Measurements from ENCODE around the gene RHOB.

The RHOB gene

GRCh38 chr2:20450201-20450999 lies 3.5 kb downstream of the RHOB start:
- Histone ChIP-seq H3K9me3 (ENCODE audit: control insufficient read depth, insufficient read depth, low read length) (no peaks in the 10 kb centered on the region), H3K4me3 (ENCODE audit: low read depth, low read length) (peak overlapping the region; percentile 16; the same call in 1 of the 2 replicates), H3K27ac (ENCODE audit: low read depth, low read length) (peak overlapping the region; percentile 77), H3K27me3 (ENCODE audit: control insufficient read depth, insufficient read depth, low read length) (peaks cover 75% of the 10 kb centered on the region), H3K4me1 (ENCODE audit: control insufficient read depth, insufficient read depth, low read length) (peaks cover 32% of the 10 kb centered on the region), H3K36me3 (ENCODE audit: control insufficient read depth, insufficient read depth, low read length) (no peaks in the 10 kb centered on the region), H3K9ac (ENCODE audit: low read depth, low read length) (no peak overlapping the region)

GRCh38 chr2:20451000-20451290 lies 4.1 kb downstream of the RHOB start:
- Histone ChIP-seq H3K27me3 (ENCODE audit: control insufficient read depth, insufficient read depth, low read length) (peaks cover 69% of the 10 kb centered on the region), H3K4me1 (ENCODE audit: control insufficient read depth, insufficient read depth, low read length) (peaks cover 32% of the 10 kb centered on the region), H3K27ac (ENCODE audit: low read depth, low read length) (peak overlapping the region; percentile 77), H3K4me3 (ENCODE audit: low read depth, low read length) (no peak overlapping the region), H3K9me3 (ENCODE audit: control insufficient read depth, insufficient read depth, low read length) (no peaks in the 10 kb centered on the region), H3K36me3 (ENCODE audit: control insufficient read depth, insufficient read depth, low read length) (no peaks in the 10 kb centered on the region), H3K9ac (ENCODE audit: low read depth, low read length) (no peak overlapping the region)

- Histone ChIP-seq H3K27ac (ENCODE audit: low read depth, low read length) (no peak overlapping the region), H3K27me3 (ENCODE audit: control insufficient read depth, insufficient read depth, low read length) (peaks cover 66% of the 10 kb centered on the region), H3K4me1 (ENCODE audit: control insufficient read depth, insufficient read depth, low read length) (peaks cover 28% of the 10 kb centered on the region), H3K9me3 (ENCODE audit: control insufficient read depth, insufficient read depth, low read length) (no peaks in the 10 kb centered on the region), H3K4me3 (ENCODE audit: low read depth, low read length) (no peak overlapping the region), H3K9ac (ENCODE audit: low read depth, low read length) (no peak overlapping the region), H3K36me3 (ENCODE audit: control insufficient read depth, insufficient read depth, low read length) (no peaks in the 10 kb centered on the region)
These were observed 4.5 kb downstream of the RHOB start for GRCh38 chr2:20451341-20451740.

- no peak overlapping the region for H3K27ac ChIP-seq (ENCODE audit: low read depth, low read length)
- no peaks in the 10 kb centered on the region for H3K9me3 ChIP-seq (ENCODE audit: control insufficient read depth, insufficient read depth, low read length)
- H3K4me1 ChIP-seq (ENCODE audit: control insufficient read depth, insufficient read depth, low read length), result peaks cover 28% of the 10 kb centered on the region
- no peak overlapping the region for H3K4me3 ChIP-seq (ENCODE audit: low read depth, low read length)
- no peak overlapping the region for H3K9ac ChIP-seq (ENCODE audit: low read depth, low read length)
- peaks cover 64% of the 10 kb centered on the region for H3K27me3 ChIP-seq (ENCODE audit: control insufficient read depth, insufficient read depth, low read length)
- H3K36me3 ChIP-seq (ENCODE audit: control insufficient read depth, insufficient read depth, low read length), result no peaks in the 10 kb centered on the region
These were observed 5.1 kb downstream of the RHOB start for GRCh38 chr2:20451761-20452499.

GRCh38 chr2:20452551-20452950 lies 5.7 kb downstream of the RHOB start:
- no peaks in the 10 kb centered on the region for H3K9me3 ChIP-seq (ENCODE audit: control insufficient read depth, insufficient read depth, low read length)
- no peak overlapping the region for H3K4me3 ChIP-seq (ENCODE audit: low read depth, low read length)
- H3K4me1 ChIP-seq (ENCODE audit: control insufficient read depth, insufficient read depth, low read length), result peaks cover 28% of the 10 kb centered on the region
- no peaks in the 10 kb centered on the region for H3K36me3 ChIP-seq (ENCODE audit: control insufficient read depth, insufficient read depth, low read length)
- peaks cover 59% of the 10 kb centered on the region for H3K27me3 ChIP-seq (ENCODE audit: control insufficient read depth, insufficient read depth, low read length)
- no peak overlapping the region for H3K27ac ChIP-seq (ENCODE audit: low read depth, low read length)
- no peak overlapping the region for H3K9ac ChIP-seq (ENCODE audit: low read depth, low read length)

DNA sequence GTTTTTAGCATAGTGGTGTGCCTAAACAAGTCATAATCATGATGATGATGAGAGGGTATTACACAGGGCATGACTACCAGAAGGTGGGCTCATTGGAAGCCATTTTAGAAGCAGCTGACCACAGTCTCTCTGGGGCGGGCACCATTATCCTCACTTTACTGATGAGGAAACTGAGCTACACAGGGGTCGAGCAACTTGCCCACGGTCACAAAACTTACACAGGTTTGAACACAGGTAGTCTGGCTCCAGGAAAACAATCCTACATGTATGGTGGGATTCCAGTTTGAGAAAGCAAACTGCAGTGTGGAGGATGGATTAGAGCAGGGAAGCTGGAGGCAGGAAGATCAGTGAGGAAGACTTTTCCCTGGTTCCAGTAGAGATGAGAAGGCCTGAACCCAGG lies 6.2 kb downstream of the RHOB start:
- Histone ChIP-seq H3K4me3 (ENCODE audit: low read depth, low read length) (no peak overlapping the region), H3K9me3 (ENCODE audit: control insufficient read depth, insufficient read depth, low read length) (no peaks in the 10 kb centered on the region), H3K9ac (ENCODE audit: low read depth, low read length) (no peak overlapping the region), H3K36me3 (ENCODE audit: control insufficient read depth, insufficient read depth, low read length) (no peaks in the 10 kb centered on the region), H3K27ac (ENCODE audit: low read depth, low read length) (no peak overlapping the region), H3K27me3 (ENCODE audit: control insufficient read depth, insufficient read depth, low read length) (peaks cover 53% of the 10 kb centered on the region), H3K4me1 (ENCODE audit: control insufficient read depth, insufficient read depth, low read length) (peaks cover 28% of the 10 kb centered on the region)

GRCh38 chr2:20454036-20454981 lies 7.4 kb downstream of the RHOB start:
- Histone ChIP-seq H3K36me3 (ENCODE audit: control insufficient read depth, insufficient read depth, low read length) (no peaks in the 10 kb centered on the region), H3K27me3 (ENCODE audit: control insufficient read depth, insufficient read depth, low read length) (peaks cover 41% of the 10 kb centered on the region), H3K4me3 (ENCODE audit: low read depth, low read length) (no peak overlapping the region), H3K4me1 (ENCODE audit: control insufficient read depth, insufficient read depth, low read length) (peaks cover 19% of the 10 kb centered on the region), H3K9ac (ENCODE audit: low read depth, low read length) (no peak overlapping the region), H3K9me3 (ENCODE audit: control insufficient read depth, insufficient read depth, low read length) (no peaks in the 10 kb centered on the region), H3K27ac (ENCODE audit: low read depth, low read length) (no peak overlapping the region)

DNA sequence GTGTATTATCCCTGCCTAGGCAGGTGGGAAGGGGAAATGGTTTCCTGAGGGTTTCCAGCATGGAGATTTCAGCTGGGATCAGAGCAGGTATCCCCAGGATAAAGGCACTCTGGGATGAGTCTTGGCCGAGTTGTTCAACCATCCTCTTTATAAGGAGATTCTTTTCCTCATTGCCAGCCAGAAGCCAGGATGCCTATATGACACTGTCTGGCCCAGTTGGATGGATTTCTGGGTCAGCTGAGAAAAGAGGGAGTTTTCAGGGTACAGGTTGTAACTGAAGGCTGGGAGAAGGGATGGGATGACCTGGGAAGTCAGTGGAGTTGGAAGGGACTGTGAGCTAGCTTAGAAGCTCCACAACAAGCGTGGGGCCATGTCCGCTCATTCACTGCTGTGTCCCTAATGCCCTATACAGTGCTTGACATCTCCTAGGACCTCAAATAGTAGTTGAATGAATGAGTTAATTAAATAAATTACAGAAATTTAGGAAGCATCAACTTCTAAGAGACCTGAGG lies 8.3 kb downstream of the RHOB start:
- Histone ChIP-seq H3K4me1 (ENCODE audit: control insufficient read depth, insufficient read depth, low read length) (peaks cover 11% of the 10 kb centered on the region), H3K27me3 (ENCODE audit: control insufficient read depth, insufficient read depth, low read length) (peaks cover 33% of the 10 kb centered on the region), H3K9ac (ENCODE audit: low read depth, low read length) (no peak overlapping the region), H3K27ac (ENCODE audit: low read depth, low read length) (no peak overlapping the region), H3K9me3 (ENCODE audit: control insufficient read depth, insufficient read depth, low read length) (no peaks in the 10 kb centered on the region), H3K4me3 (ENCODE audit: low read depth, low read length) (no peak overlapping the region), H3K36me3 (ENCODE audit: control insufficient read depth, insufficient read depth, low read length) (no peaks in the 10 kb centered on the region)

GRCh38 chr2:20456116-20456571 lies 9.3 kb downstream of the RHOB start:
- Histone ChIP-seq H3K9ac (ENCODE audit: low read depth, low read length) (no peak overlapping the region), H3K4me1 (ENCODE audit: control insufficient read depth, insufficient read depth, low read length) (peaks cover under 1% of the 10 kb centered on the region; the same call in 1 of the 2 replicates), H3K27ac (ENCODE audit: low read depth, low read length) (no peak overlapping the region), H3K9me3 (ENCODE audit: control insufficient read depth, insufficient read depth, low read length) (no peaks in the 10 kb centered on the region), H3K27me3 (ENCODE audit: control insufficient read depth, insufficient read depth, low read length) (peaks cover 23% of the 10 kb centered on the region), H3K36me3 (ENCODE audit: control insufficient read depth, insufficient read depth, low read length) (no peaks in the 10 kb centered on the region), H3K4me3 (ENCODE audit: low read depth, low read length) (no peak overlapping the region)

- H3K36me3 ChIP-seq (ENCODE audit: control insufficient read depth, insufficient read depth, low read length), result no peaks in the 10 kb centered on the region
- H3K27me3 ChIP-seq (ENCODE audit: control insufficient read depth, insufficient read depth, low read length), result peaks cover 16% of the 10 kb centered on the region
- H3K27ac ChIP-seq (ENCODE audit: low read depth, low read length), result no peak overlapping the region
- H3K4me3 ChIP-seq (ENCODE audit: low read depth, low read length), result no peak overlapping the region
- H3K9ac ChIP-seq (ENCODE audit: low read depth, low read length), result no peak overlapping the region
- H3K9me3 ChIP-seq (ENCODE audit: control insufficient read depth, insufficient read depth, low read length), result no peaks in the 10 kb centered on the region
- H3K4me1 ChIP-seq (ENCODE audit: control insufficient read depth, insufficient read depth, low read length), result no peaks in the 10 kb centered on the region
These were observed 10.0 kb downstream of the RHOB start for GRCh38 chr2:20456636-20457426.

Data from HUES48 (cell line).